Measurements from ENCODE around the gene HEATR3. TPM values are rescaled to one million over a fixed set of nuclear protein-coding genes. Genes with fewer than 3 reads are reported as not detected.

Gene HEATR3
- total RNA-seq, 1 experiment from 2014 or later, result 28.0 TPM

- no peaks in the 10 kb centered on the region for H3K27me3 Mint-ChIP-seq (ENCODE audit: low read depth)
- no peaks in the 10 kb centered on the region for H3K36me3 Mint-ChIP-seq
- peaks cover 4% of the 10 kb centered on the region for H3K9me3 Mint-ChIP-seq
- no peak overlapping the region for H3K27ac Mint-ChIP-seq
- POLR2A ChIA-PET, result no interaction called here
- ATAC-seq (no peak), DNase-seq (ENCODE audit: low spot score) (no peak)
- H3K4me3 Mint-ChIP-seq, result no peak overlapping the region
- CTCF ChIA-PET, result interaction anchor here (1.0 kb wide), 1 partner anchor 90 kb away, joined by 3 read pairs; no protein-coding TSS in a partner anchor
- TF ChIP-seq, protein P1, sequence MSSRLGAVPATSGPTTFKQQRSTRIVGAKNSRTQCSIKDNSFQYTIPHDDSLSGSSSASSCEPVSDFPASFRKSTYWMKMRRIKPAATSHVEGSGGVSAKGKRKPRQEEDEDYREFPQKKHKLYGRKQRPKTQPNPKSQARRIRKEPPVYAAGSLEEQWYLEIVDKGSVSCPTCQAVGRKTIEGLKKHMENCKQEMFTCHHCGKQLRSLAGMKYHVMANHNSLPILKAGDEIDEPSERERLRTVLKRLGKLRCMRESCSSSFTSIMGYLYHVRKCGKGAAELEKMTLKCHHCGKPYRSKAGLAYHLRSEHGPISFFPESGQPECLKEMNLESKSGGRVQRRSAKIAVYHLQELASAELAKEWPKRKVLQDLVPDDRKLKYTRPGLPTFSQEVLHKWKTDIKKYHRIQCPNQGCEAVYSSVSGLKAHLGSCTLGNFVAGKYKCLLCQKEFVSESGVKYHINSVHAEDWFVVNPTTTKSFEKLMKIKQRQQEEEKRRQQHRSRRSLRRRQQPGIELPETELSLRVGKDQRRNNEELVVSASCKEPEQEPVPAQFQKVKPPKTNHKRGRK (CRISPR knock-in tag; IDR thresholded peaks at IDR 0.05; ENCODE audit: borderline replicate concordance), result no peak
- TF ChIP-seq, protein P2, sequence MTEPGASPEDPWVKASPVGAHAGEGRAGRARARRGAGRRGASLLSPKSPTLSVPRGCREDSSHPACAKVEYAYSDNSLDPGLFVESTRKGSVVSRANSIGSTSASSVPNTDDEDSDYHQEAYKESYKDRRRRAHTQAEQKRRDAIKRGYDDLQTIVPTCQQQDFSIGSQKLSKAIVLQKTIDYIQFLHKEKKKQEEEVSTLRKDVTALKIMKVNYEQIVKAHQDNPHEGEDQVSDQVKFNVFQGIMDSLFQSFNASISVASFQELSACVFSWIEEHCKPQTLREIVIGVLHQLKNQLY (CRISPR knock-in tag; IDR thresholded peaks at IDR 0.05), result no peak
- TF ChIP-seq ZNF232 (CRISPR knock-in tag; IDR thresholded peaks at IDR 0.05) (no peak), KAT7 (CRISPR knock-in tag; IDR thresholded peaks at IDR 0.05; ENCODE audit: borderline replicate concordance) (no peak), JAZF1 (CRISPR knock-in tag; IDR thresholded peaks at IDR 0.05) (no peak), CTCF (IDR thresholded peaks at IDR 0.05) (no peak), ELF4 (CRISPR knock-in tag; IDR thresholded peaks at IDR 0.05; ENCODE audit: low read depth) (no peak), HMGXB4 (CRISPR knock-in tag; IDR thresholded peaks at IDR 0.05) (no peak), ZNF121 (CRISPR knock-in tag; IDR thresholded peaks at IDR 0.05) (no peak), SOX15 (CRISPR knock-in tag; IDR thresholded peaks at IDR 0.05) (no peak)
- TF ChIP-seq, protein P3, sequence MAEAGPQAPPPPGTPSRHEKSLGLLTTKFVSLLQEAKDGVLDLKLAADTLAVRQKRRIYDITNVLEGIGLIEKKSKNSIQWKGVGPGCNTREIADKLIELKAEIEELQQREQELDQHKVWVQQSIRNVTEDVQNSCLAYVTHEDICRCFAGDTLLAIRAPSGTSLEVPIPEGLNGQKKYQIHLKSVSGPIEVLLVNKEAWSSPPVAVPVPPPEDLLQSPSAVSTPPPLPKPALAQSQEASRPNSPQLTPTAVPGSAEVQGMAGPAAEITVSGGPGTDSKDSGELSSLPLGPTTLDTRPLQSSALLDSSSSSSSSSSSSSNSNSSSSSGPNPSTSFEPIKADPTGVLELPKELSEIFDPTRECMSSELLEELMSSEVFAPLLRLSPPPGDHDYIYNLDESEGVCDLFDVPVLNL (CRISPR knock-in tag; IDR thresholded peaks at IDR 0.05; ENCODE audit: borderline replicate concordance, low read depth), result no peak
- TF ChIP-seq, protein P4, sequence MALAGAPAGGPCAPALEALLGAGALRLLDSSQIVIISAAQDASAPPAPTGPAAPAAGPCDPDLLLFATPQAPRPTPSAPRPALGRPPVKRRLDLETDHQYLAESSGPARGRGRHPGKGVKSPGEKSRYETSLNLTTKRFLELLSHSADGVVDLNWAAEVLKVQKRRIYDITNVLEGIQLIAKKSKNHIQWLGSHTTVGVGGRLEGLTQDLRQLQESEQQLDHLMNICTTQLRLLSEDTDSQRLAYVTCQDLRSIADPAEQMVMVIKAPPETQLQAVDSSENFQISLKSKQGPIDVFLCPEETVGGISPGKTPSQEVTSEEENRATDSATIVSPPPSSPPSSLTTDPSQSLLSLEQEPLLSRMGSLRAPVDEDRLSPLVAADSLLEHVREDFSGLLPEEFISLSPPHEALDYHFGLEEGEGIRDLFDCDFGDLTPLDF (CRISPR knock-in tag; IDR thresholded peaks at IDR 0.05), result no peak
- H3K4me1 Mint-ChIP-seq, result peaks cover 9% of the 10 kb centered on the region
Measured at GRCh38 chr16:50120711-50121110, 54.9 kb downstream of the HEATR3 start.

- Mint-ChIP-seq H3K27me3 (ENCODE audit: low read depth) (no peaks in the 10 kb centered on the region), H3K9me3 (peaks cover 4% of the 10 kb centered on the region), H3K27ac (no peak overlapping the region), H3K4me3 (no peak overlapping the region), H3K4me1 (peaks cover 9% of the 10 kb centered on the region), H3K36me3 (no peaks in the 10 kb centered on the region)
- ChIA-PET CTCF (interaction anchor here (1.0 kb wide), 2 partner anchors 89 to 96 kb away, joined by 3 to 4 read pairs; partner anchors contain the start of gene CNEP1R1), POLR2A (no interaction called here)
- no peak for ATAC-seq
- DNase-seq (ENCODE audit: low spot score), result no peak
- TF ChIP-seq ZSCAN18 (CRISPR knock-in tag; IDR thresholded peaks at IDR 0.05) (no peak), SP1 (CRISPR knock-in tag; conservative IDR thresholded peaks at IDR 0.05) (no peak), IRF1 (CRISPR knock-in tag; IDR thresholded peaks at IDR 0.05) (no peak), NFATC4 (CRISPR knock-in tag; IDR thresholded peaks at IDR 0.05) (no peak), OVOL2 (CRISPR knock-in tag; IDR thresholded peaks at IDR 0.05; ENCODE audit: borderline replicate concordance) (no peak), JAZF1 (CRISPR knock-in tag; IDR thresholded peaks at IDR 0.05) (no peak)
- TF ChIP-seq, protein P5, sequence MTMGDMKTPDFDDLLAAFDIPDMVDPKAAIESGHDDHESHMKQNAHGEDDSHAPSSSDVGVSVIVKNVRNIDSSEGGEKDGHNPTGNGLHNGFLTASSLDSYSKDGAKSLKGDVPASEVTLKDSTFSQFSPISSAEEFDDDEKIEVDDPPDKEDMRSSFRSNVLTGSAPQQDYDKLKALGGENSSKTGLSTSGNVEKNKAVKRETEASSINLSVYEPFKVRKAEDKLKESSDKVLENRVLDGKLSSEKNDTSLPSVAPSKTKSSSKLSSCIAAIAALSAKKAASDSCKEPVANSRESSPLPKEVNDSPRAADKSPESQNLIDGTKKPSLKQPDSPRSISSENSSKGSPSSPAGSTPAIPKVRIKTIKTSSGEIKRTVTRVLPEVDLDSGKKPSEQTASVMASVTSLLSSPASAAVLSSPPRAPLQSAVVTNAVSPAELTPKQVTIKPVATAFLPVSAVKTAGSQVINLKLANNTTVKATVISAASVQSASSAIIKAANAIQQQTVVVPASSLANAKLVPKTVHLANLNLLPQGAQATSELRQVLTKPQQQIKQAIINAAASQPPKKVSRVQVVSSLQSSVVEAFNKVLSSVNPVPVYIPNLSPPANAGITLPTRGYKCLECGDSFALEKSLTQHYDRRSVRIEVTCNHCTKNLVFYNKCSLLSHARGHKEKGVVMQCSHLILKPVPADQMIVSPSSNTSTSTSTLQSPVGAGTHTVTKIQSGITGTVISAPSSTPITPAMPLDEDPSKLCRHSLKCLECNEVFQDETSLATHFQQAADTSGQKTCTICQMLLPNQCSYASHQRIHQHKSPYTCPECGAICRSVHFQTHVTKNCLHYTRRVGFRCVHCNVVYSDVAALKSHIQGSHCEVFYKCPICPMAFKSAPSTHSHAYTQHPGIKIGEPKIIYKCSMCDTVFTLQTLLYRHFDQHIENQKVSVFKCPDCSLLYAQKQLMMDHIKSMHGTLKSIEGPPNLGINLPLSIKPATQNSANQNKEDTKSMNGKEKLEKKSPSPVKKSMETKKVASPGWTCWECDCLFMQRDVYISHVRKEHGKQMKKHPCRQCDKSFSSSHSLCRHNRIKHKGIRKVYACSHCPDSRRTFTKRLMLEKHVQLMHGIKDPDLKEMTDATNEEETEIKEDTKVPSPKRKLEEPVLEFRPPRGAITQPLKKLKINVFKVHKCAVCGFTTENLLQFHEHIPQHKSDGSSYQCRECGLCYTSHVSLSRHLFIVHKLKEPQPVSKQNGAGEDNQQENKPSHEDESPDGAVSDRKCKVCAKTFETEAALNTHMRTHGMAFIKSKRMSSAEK (CRISPR knock-in tag; IDR thresholded peaks at IDR 0.05; ENCODE audit: borderline replicate concordance), result no peak
Measured at GRCh38 chr16:50121278-50121677, 55.5 kb downstream of the HEATR3 start.
